HG03066 (cell line): ENCODE measurements around the gene TBCK.
"Not testable (repeated sequence)": the region's sequence is repeated elsewhere in the genome, so short reads cannot be mapped to it uniquely, and the experiment has no call there.

Experiments used
- ATAC-seq: cut with Tn5 transposase; IDR thresholded peaks from one replicate; pipeline ENCODE4 v1.9.1; 2021; ENCODE audit warnings: low read depth; ENCODE audit not compliant: unreplicated experiment

The TBCK gene

GRCh38 chr4:106240699-106241098 is 75.3 kb downstream of the TBCK start:
- ATAC-seq: no peak

- peak; percentile 96 for ATAC-seq
Observed at GRCh38 chr4:106238820-106239420, 77.1 kb downstream of the TBCK start.

- ATAC-seq: no peak
Observed at GRCh38 chr4:106231931-106232330, 84.1 kb downstream of the TBCK start.

- no peak for ATAC-seq
Observed at GRCh38 chr4:106222548-106222947, 93.5 kb downstream of the TBCK start.

- not testable (repeated sequence) for ATAC-seq
Observed at GRCh38 chr4:106213291-106213690, 102.7 kb downstream of the TBCK start.

- no peak for ATAC-seq
Observed at GRCh38 chr4:106210021-106210420, 106.0 kb downstream of the TBCK start.

GRCh38 chr4:106208481-106209460 is 107.2 kb downstream of the TBCK start:
- ATAC-seq: no peak

- ATAC-seq: no peak
Observed at GRCh38 chr4:106201373-106201772, 114.6 kb downstream of the TBCK start.

- ATAC-seq: no peak
Observed at GRCh38 chr4:106195435-106195950, 120.5 kb downstream of the TBCK start.

GRCh38 chr4:106194801-106195200 is 121.2 kb downstream of the TBCK start:
- ATAC-seq: no peak

GRCh38 chr4:106192131-106192530 is 123.9 kb downstream of the TBCK start:
- ATAC-seq: no peak

- no peak for ATAC-seq
Observed at GRCh38 chr4:106186201-106186600, 129.8 kb downstream of the TBCK start.

- ATAC-seq: no peak
Observed at GRCh38 chr4:106183551-106183950, 132.5 kb downstream of the TBCK start.

GRCh38 chr4:106172861-106173260 is 143.1 kb downstream of the TBCK start:
- ATAC-seq: no peak

GRCh38 chr4:106165351-106166010 is 150.5 kb downstream of the TBCK start:
- no peak for ATAC-seq

GRCh38 chr4:106162278-106162677 is 153.7 kb downstream of the TBCK start:
- ATAC-seq: no peak

GRCh38 chr4:106160560-106160959 is 155.4 kb downstream of the TBCK start:
- no peak for ATAC-seq

GRCh38 chr4:106149911-106150310 is 166.1 kb downstream of the TBCK start:
- no peak for ATAC-seq

GRCh38 chr4:106149026-106149425 is 167.0 kb downstream of the TBCK start:
- ATAC-seq: no peak

- no peak for ATAC-seq
Observed at GRCh38 chr4:106142616-106143127, 173.3 kb downstream of the TBCK start.

- ATAC-seq: no peak
Observed at GRCh38 chr4:106140601-106141000, 175.4 kb downstream of the TBCK start.
